DND-41 (cell line): ENCODE results near the gene HM13.

ENCODE experiments used
- ATAC-seq: fragments of 200-7000 bp; cut with Tn5 transposase; 3 replicates; pipeline ENCODE4 v1.9.1; 2021; ENCODE audit warnings: low read depth; ENCODE audit not compliant: insufficient read depth
- DNase-seq: peaks from one replicate; pipeline ENCODE4 v3.0.0-alpha.2; 2020
- H2AFZ ChIP-seq: 2 replicates; pipeline ENCODE4 v1.6.0; 2012; ENCODE audit warnings: low read depth, low read length
- H3K27ac ChIP-seq: 2 replicates; pipeline ENCODE4 v1.5.1; 2012; ENCODE audit warnings: low read length, inconsistent platforms
- H3K27me3 ChIP-seq: fragments of 200-600 bp; sonication (generic); 2 replicates; pipeline ENCODE4 v1.6.0; 2012; ENCODE audit warnings: low read length, mild to moderate bottlenecking, inconsistent platforms; ENCODE audit not compliant: insufficient read depth, poor library complexity
- H3K36me3 ChIP-seq: 2 replicates; pipeline ENCODE4 v1.5.1; 2012; ENCODE audit warnings: low read length, inconsistent platforms; ENCODE audit not compliant: insufficient read depth
- H3K4me1 ChIP-seq: 2 replicates; pipeline ENCODE4 v1.5.1; 2012; ENCODE audit warnings: mild to moderate bottlenecking, low read length; ENCODE audit not compliant: insufficient read depth
- H3K4me2 ChIP-seq: 2 replicates; pipeline ENCODE4 v1.6.0; 2012; ENCODE audit warnings: mild to moderate bottlenecking, moderate library complexity, low read length, inconsistent platforms; ENCODE audit not compliant: insufficient read depth
- H3K4me3 ChIP-seq, 2 experiments: fragments of 200-600 bp in 1 of 2; shearing (Covaris generic) in 1 of 2; 2 replicates each; pipeline ENCODE4 v1.5.1; 2012 to 2016; ENCODE audit warnings: inconsistent platforms in 2 of 2, low read length in 2 of 2, mild to moderate bottlenecking in 2 of 2, low read depth in 1 of 2, moderate library complexity in 1 of 2
- H3K79me2 ChIP-seq: 2 replicates; pipeline ENCODE4 v1.6.0; 2012; ENCODE audit warnings: low read length, inconsistent platforms; ENCODE audit not compliant: insufficient read depth
- H3K9ac ChIP-seq: 2 replicates; pipeline ENCODE4 v1.6.0; 2012; ENCODE audit warnings: low read depth, mild to moderate bottlenecking, inconsistent platforms, low read length, moderate library complexity
- H3K9me3 ChIP-seq: 2 replicates; pipeline ENCODE4 v1.5.1; 2012; ENCODE audit warnings: low read length, moderate library complexity, mild to moderate bottlenecking, inconsistent platforms; ENCODE audit not compliant: insufficient read depth, severe bottlenecking
- H4K20me1 ChIP-seq: 2 replicates; pipeline ENCODE4 v1.6.0; 2012; ENCODE audit warnings: low read length; ENCODE audit not compliant: insufficient read depth
- EZH2 ChIP-seq: IDR thresholded peaks from 3 replicates; pipeline ENCODE4 v1.6.1; 2012; ENCODE audit warnings: borderline replicate concordance, low read depth, mild to moderate bottlenecking, moderate library complexity, low read length, inconsistent platforms; ENCODE audit not compliant: severe bottlenecking
- TF ChIP-seq, protein P1 (sequence below): IDR thresholded peaks from 2 replicates; pipeline ENCODE4 v1.5.1; 2012; ENCODE audit warnings: borderline replicate concordance, low read length, moderate library complexity, mild to moderate bottlenecking; ENCODE audit not compliant: poor library complexity, severe bottlenecking; ENCODE audit errors: extremely low read depth

The HM13 gene

DNA sequence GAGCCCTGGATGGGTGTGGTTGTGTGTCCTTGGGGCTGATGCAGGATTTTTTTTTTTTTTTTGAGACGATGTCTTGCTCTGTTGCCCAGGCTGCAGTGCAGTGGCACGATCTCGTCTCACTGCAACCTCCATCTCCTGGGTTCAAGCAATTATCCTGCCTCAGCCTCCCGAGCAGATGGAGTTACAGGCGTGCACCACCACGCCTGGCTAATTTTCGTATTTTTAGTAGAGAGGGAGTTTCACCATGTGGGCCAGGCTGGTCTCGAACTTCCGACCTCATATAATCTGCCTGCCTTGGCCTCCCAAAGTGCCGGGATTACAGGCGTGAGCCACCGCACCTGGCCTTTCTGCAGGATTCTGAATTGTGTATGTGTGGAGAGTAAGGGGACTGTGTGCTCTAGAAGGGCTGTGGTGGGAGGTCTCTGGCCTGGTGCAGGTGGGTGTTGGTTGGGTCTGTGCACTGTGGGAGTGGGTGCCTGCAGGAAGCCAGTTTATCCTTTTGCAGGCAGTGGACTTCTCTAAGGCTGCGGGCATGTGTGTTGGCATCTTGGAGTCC is 79.8 kb downstream of the HM13 start:
- Histone ChIP-seq H3K4me2 (no peak overlapping the region), H3K27ac (no peak overlapping the region), H3K79me2 (no peaks in the 10 kb centered on the region), H3K36me3 (no peaks in the 10 kb centered on the region), H3K4me3 (no peak overlapping the region), H3K9me3 (no peaks in the 10 kb centered on the region), H2AFZ (no peak overlapping the region), H4K20me1 (no peaks in the 10 kb centered on the region), H3K9ac (no peak overlapping the region), H3K27me3 (no peaks in the 10 kb centered on the region), H3K4me1 (no peaks in the 10 kb centered on the region)
- ATAC-seq (no peak), DNase-seq (no peak)
- TF ChIP-seq EZH2 = no peak
- TF ChIP-seq, protein P1, sequence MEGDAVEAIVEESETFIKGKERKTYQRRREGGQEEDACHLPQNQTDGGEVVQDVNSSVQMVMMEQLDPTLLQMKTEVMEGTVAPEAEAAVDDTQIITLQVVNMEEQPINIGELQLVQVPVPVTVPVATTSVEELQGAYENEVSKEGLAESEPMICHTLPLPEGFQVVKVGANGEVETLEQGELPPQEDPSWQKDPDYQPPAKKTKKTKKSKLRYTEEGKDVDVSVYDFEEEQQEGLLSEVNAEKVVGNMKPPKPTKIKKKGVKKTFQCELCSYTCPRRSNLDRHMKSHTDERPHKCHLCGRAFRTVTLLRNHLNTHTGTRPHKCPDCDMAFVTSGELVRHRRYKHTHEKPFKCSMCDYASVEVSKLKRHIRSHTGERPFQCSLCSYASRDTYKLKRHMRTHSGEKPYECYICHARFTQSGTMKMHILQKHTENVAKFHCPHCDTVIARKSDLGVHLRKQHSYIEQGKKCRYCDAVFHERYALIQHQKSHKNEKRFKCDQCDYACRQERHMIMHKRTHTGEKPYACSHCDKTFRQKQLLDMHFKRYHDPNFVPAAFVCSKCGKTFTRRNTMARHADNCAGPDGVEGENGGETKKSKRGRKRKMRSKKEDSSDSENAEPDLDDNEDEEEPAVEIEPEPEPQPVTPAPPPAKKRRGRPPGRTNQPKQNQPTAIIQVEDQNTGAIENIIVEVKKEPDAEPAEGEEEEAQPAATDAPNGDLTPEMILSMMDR = no peak

DNA sequence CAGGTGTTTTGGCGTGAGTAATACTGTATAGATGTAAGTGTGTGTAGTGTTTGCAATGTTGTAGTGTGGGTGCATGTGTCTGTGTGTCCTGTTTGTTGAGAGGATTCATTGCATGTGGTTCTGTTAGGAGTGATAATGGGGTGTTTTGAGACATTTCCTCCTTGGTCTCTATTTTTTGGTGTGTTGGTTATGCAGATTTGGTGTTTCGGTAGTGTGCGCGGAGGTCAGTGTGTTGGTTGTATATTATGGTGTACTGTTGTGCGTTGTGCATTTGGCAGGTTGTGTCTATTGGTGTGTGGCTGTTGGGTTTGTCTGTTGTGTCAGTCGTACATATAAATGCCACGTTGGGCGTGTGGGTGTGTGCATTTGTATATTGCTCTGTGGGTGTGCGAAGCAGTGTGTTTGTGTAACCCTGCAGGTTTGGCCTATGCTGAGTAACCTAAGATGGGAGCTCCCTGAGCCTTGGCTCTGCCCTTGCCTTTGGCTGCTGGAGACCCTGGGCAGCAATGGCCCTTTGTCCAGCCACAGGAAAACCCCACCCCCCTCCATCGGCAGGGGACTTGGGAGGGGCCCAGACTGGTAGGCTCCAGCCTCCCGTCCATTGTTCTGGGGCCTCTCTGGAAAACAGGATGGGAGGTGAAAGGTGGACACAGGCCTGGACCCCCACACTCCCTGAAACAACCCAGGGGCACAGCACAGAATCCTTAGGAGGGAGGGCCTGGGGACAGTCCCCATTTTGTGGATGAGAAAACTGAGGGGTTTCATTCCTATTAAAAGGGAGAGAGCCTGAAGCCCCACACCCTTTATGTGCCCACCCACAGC is 80.5 kb downstream of the HM13 start:
- no peaks in the 10 kb centered on the region for H3K4me1 ChIP-seq
- no peak overlapping the region for H3K4me2 ChIP-seq
- H3K4me3 ChIP-seq = no peak overlapping the region
- no peaks in the 10 kb centered on the region for H3K27me3 ChIP-seq
- no peaks in the 10 kb centered on the region for H3K36me3 ChIP-seq
- DNase-seq (no peak), ATAC-seq (no peak)
- TF ChIP-seq, protein P1 = no peak
- TF ChIP-seq EZH2 = no peak
- H3K79me2 ChIP-seq = no peaks in the 10 kb centered on the region
- no peak overlapping the region for H2AFZ ChIP-seq
- no peaks in the 10 kb centered on the region for H4K20me1 ChIP-seq
- no peak overlapping the region for H3K9ac ChIP-seq
- no peaks in the 10 kb centered on the region for H3K9me3 ChIP-seq
- no peak overlapping the region for H3K27ac ChIP-seq

DNA sequence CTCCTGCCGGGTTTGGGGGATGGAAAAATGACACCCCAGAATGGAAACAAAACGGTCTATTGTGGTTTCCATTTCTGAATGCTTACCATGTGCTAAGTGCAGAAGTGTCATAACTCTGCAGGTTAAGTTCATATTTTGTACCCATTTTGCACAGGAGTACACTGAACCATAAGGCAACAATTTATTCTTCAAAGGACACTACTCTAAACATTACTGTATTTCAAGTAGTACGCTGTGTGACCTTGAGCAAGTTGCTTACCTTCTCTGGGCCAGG is 81.1 kb downstream of the HM13 start:
- ATAC-seq (no peak), DNase-seq (no peak)
- no peaks in the 10 kb centered on the region for H3K36me3 ChIP-seq
- no peaks in the 10 kb centered on the region for H4K20me1 ChIP-seq
- H3K79me2 ChIP-seq = no peaks in the 10 kb centered on the region
- H3K27me3 ChIP-seq = no peaks in the 10 kb centered on the region
- H3K4me2 ChIP-seq = no peak overlapping the region
- TF ChIP-seq EZH2 = no peak
- TF ChIP-seq, protein P1 = no peak
- H3K4me3 ChIP-seq = no peak overlapping the region
- H3K9ac ChIP-seq = no peak overlapping the region
- H3K9me3 ChIP-seq = no peaks in the 10 kb centered on the region
- no peaks in the 10 kb centered on the region for H3K4me1 ChIP-seq
- no peak overlapping the region for H3K27ac ChIP-seq
- no peak overlapping the region for H2AFZ ChIP-seq
